Activated CD4-positive, alpha-beta T cell treated with anti-CD3 and anti-CD28 coated beads for 48 hours (primary cell): Measurements from ENCODE around the gene ACACB.

Source experiments
- DNase-seq: peaks from one replicate; pipeline ENCODE4 v3.0.0-alpha.2; 2020

Gene ACACB

GRCh38 chr12:109307051-109307450 lies 190.7 kb downstream of the ACACB start:
- DNase-seq = no peak

- no peak for DNase-seq
Measured at GRCh38 chr12:109308534-109309380, 192.4 kb downstream of the ACACB start, which contains the start of gene FOXN4. TSS of gene FOXN4 (minus strand) at chr12:109309284. CDS start at chr12:109308321, 963 bp downstream.

GRCh38 chr12:109309381-109310246 lies 193.2 kb downstream of the ACACB start:
- peak; percentile 17 for DNase-seq

GRCh38 chr12:109310247-109311125 lies 194.1 kb downstream of the ACACB start:
- peak; percentile 32 for DNase-seq
